ENCODE data around the gene SYNE2.

Gene SYNE2

GRCh38 chr14:64074961-64075612, 222.3 kb downstream of the SYNE2 start:
- peak; percentile 65 for DNase-seq (ENCODE audit: low read depth)

GRCh38 chr14:64075613-64076005, 222.8 kb downstream of the SYNE2 start:
- no peak for DNase-seq (ENCODE audit: low read depth)

GRCh38 chr14:64080452-64080851, 227.6 kb downstream of the SYNE2 start:
- DNase-seq (ENCODE audit: low read depth): peak; percentile 39

GRCh38 chr14:64081174-64081746, 228.5 kb downstream of the SYNE2 start:
- no peak for DNase-seq (ENCODE audit: low read depth)

GRCh38 chr14:64082837-64083236, 230.0 kb downstream of the SYNE2 start:
- DNase-seq (ENCODE audit: low read depth): peak; percentile 100

GRCh38 chr14:64088647-64088964, 235.8 kb downstream of the SYNE2 start:
- no peak for DNase-seq (ENCODE audit: low read depth)

- peak; percentile 89 for DNase-seq (ENCODE audit: low read depth)
Measured at GRCh38 chr14:64089920-64090319, 237.1 kb downstream of the SYNE2 start.

GRCh38 chr14:64091217-64091616, 238.4 kb downstream of the SYNE2 start:
- DNase-seq (ENCODE audit: low read depth): no peak

- DNase-seq (ENCODE audit: low read depth): no peak
Measured at GRCh38 chr14:64092338-64092737, 239.5 kb downstream of the SYNE2 start.

GRCh38 chr14:64092940-64093339, 240.1 kb downstream of the SYNE2 start:
- DNase-seq (ENCODE audit: low read depth): no peak

GRCh38 chr14:64095620-64096019, 242.8 kb downstream of the SYNE2 start:
- DNase-seq (ENCODE audit: low read depth): peak; percentile 74

- no peak for DNase-seq (ENCODE audit: low read depth)
Measured at GRCh38 chr14:64098120-64098519, 245.3 kb downstream of the SYNE2 start.

- no peak for DNase-seq (ENCODE audit: low read depth)
Measured at GRCh38 chr14:64107438-64107837, 254.6 kb downstream of the SYNE2 start.

- peak; percentile 61 for DNase-seq (ENCODE audit: low read depth)
Measured at GRCh38 chr14:64109819-64110554, 257.2 kb downstream of the SYNE2 start.

GRCh38 chr14:64110802-64111201, 258.0 kb downstream of the SYNE2 start:
- DNase-seq (ENCODE audit: low read depth): peak; percentile 25

GRCh38 chr14:64112867-64113678, 260.3 kb downstream of the SYNE2 start:
- peak; percentile 42 for DNase-seq (ENCODE audit: low read depth)

- peak; percentile 80 for DNase-seq (ENCODE audit: low read depth)
Measured at GRCh38 chr14:64114166-64114565, 261.4 kb downstream of the SYNE2 start.

- DNase-seq (ENCODE audit: low read depth): no peak
Measured at GRCh38 chr14:64114796-64115195, 262.0 kb downstream of the SYNE2 start.

GRCh38 chr14:64115401-64115800, 262.6 kb downstream of the SYNE2 start:
- no peak for DNase-seq (ENCODE audit: low read depth)

- DNase-seq (ENCODE audit: low read depth): peak; percentile 71
Measured at GRCh38 chr14:64117671-64118402, 265.0 kb downstream of the SYNE2 start.

GRCh38 chr14:64118403-64118742, 265.6 kb downstream of the SYNE2 start:
- peak; percentile 21 for DNase-seq (ENCODE audit: low read depth)

GRCh38 chr14:64118892-64119291, 266.1 kb downstream of the SYNE2 start:
- no peak for DNase-seq (ENCODE audit: low read depth)
